ENCODE results near the gene FAM111A.

DNA sequence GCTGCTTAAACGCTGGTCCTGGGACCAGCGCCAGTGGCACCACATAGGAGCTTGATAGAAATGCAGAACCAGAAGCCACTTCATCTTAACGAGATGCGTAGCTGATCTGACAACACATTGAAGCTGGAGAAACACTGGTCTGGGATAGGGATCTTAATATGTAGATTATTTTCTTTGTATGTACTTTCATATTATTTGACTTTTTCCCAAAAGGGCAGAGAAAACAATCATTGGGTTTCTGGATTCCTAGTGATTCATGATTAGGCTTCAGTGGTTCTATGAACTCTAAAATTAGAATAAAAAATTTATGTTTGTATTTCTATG is 57.7 kb downstream of the FAM111A start:
- TF ChIP-seq POLR2AphosphoS5 (IDR thresholded peaks at IDR 0.05): no peak
- TF ChIP-seq, protein P1, sequence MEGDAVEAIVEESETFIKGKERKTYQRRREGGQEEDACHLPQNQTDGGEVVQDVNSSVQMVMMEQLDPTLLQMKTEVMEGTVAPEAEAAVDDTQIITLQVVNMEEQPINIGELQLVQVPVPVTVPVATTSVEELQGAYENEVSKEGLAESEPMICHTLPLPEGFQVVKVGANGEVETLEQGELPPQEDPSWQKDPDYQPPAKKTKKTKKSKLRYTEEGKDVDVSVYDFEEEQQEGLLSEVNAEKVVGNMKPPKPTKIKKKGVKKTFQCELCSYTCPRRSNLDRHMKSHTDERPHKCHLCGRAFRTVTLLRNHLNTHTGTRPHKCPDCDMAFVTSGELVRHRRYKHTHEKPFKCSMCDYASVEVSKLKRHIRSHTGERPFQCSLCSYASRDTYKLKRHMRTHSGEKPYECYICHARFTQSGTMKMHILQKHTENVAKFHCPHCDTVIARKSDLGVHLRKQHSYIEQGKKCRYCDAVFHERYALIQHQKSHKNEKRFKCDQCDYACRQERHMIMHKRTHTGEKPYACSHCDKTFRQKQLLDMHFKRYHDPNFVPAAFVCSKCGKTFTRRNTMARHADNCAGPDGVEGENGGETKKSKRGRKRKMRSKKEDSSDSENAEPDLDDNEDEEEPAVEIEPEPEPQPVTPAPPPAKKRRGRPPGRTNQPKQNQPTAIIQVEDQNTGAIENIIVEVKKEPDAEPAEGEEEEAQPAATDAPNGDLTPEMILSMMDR (IDR thresholded peaks at IDR 0.05): no peak
- TF ChIP-seq POLR2A (IDR thresholded peaks at IDR 0.05): no peak
